Hematopoietic multipotent progenitor cell (in vitro differentiated cells): ENCODE data around the gene CACNG6. TPM values are rescaled to one million over a fixed set of nuclear protein-coding genes. Genes with fewer than 3 reads are reported as not detected.
"Not testable (repeated sequence)": the region's sequence is repeated elsewhere in the genome, so short reads cannot be mapped to it uniquely, and the experiment has no call there.

ENCODE experiments used
- DNase-seq, 3 donors: peaks; one replicate each; pipeline ENCODE4 v3.0.0-alpha.2; 2011 to 2015; ENCODE audit warnings: low read depth in 2 of 3, low spot score in 2 of 3
- total RNA-seq: library from RNA; depleted of rRNA; stranded (reverse); fragments of >200 nt; gene quantifications from one replicate; pipeline ENCODE4 v1.2.3, GENCODE V29; 2012

Gene CACNG6, protein sequence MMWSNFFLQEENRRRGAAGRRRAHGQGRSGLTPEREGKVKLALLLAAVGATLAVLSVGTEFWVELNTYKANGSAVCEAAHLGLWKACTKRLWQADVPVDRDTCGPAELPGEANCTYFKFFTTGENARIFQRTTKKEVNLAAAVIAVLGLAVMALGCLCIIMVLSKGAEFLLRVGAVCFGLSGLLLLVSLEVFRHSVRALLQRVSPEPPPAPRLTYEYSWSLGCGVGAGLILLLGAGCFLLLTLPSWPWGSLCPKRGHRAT
- total RNA-seq = 0.27 TPM

DNA sequence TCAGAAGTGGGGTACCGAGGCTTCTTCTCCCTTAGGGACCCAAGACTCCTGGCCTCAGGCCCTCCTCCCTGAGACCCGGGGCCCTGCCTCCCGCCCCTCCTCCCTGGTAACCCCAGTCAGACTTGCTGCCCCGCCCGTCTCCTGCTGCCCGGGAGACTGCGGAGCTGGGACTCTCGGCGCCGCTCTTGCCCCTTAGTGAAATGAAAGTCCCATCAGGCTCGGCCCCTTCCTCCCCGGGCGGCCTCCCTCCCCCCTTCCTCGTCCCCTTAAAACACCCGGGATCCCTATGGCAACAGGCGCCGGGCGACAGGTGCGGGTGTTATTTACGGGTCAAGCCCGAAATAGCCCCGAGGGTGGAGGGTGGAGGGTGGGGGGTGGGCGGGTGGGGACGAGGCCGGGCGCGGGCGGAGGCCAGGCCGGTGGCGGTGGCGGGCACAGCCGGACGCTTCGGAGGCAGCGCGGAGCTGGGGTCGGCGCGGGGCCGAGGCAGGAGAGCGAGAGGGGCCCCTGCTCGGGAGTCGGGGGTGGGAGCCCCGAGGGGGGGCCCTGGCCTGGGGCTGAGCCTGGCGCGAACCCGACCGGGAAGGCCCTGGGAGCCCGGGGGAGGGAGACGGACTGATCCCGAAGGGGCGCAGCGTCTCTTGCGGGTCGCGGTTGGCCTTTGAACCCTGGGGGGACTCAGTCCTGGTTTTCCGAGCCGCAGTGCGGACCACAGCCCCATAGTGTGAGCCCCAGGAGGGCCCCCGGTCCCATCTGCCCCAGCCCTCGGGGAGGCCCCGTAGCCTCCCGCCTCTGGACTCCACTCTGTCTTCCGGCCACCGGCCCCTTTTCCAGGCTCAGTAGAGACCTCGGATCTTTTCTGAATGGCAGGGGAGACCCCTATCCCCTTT lies at the start of gene CACNG6:
CACNG6 (plus strand) TSS at position 414 of the 890 bp plus-strand sequence. CDS start 1,241 bp downstream, outside the sequence.
- DNase-seq = peak in 1 of 3 donors; percentile 15

DNA sequence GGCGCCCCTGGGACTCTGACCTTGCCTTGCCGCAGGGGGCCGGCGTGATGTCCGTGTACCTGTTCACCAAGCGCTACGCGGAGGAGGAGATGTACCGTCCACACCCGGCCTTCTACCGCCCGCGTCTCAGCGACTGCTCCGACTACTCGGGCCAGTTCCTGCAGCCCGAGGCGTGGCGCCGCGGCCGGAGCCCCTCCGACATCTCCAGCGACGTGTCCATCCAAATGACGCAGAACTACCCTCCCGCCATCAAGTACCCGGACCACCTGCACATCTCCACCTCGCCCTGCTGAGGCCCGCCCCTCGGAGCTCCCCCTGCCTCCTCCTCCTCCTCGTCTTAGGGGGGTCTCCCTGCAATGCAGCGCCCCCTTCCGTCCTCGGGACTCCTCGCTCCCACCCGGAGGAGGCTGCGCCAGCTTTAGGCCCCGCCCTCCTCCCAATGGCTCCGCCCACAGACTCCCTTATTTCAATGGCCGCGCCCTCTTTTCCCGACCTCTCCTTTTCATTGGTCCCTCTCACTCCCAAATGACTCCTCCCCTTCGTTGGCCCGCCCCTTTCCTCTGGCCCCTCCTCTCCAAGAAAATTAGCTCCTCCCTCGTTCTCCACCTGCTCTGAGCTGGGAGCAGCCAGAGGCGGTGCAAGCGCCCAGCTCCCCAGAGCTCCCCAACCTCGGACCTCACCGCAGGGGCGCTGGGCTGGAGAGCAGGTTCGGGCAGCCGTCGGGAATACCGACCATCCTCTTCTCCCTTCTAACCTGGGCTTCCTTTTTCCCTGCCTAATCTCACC lies 49.2 kb upstream of the CACNG6 start:
- peak in 2 of 3 donors; percentile 27 to 40 for DNase-seq

DNA sequence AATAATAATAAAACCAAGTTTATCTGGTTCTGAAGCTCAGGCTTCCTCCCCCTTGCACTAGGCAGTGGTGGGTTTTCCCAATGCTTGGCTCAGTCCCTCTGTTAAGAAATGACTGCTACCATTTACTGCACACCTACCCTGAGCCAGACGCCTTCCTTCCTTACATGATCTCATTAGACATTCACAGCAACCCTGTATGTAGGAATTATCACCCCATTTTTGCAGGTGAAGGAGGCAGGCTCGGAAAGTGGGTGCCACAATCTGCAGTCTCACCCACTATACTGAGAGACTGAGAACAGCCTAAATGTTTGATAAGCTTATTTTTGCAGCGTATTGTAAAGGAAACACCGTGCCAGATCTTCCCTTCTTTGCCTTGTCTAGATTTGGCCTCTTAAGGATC lies 47.0 kb upstream of the CACNG6 start:
- DNase-seq = no peak

DNA sequence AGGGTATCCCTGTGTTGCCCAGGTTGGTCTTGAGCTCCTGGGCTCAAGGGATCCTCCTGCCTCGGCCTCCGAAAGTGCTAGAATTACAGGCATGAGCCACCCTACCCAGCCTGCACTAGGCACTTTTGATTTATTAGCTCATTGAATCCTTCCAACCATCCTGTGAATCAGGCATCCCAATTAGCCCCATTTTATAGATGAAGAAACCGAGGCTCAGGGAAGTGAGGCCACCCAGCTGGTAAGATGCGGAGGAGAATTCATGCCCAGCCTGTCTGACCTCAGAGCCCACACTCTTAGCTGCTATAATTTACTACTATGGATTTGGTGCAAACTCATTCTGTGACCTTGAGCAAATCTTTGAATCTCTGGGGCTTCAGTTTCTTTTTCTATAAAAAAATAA lies 46.5 kb upstream of the CACNG6 start:
- DNase-seq = no peak

DNA sequence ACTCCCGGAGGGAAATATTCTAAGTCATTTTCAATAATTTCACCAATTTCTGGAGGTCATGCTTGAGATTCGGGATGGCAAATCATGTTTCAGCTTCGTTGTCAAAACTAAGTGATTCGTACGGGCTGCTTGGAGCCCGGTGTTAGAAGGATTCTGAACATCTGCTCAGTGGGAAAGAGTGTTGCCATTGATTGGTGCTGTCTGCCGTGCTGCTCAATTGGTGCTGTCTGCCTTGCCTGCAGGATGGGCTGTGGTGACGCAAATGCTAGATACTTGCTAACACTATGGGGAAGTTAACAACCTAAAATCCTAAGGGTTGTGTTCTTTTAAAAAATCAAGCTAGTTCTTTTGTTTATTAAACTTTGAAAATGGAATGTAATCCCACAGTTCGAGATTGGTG lies 46.0 kb upstream of the CACNG6 start:
- peak in 1 of 3 donors; percentile 30 for DNase-seq

DNA sequence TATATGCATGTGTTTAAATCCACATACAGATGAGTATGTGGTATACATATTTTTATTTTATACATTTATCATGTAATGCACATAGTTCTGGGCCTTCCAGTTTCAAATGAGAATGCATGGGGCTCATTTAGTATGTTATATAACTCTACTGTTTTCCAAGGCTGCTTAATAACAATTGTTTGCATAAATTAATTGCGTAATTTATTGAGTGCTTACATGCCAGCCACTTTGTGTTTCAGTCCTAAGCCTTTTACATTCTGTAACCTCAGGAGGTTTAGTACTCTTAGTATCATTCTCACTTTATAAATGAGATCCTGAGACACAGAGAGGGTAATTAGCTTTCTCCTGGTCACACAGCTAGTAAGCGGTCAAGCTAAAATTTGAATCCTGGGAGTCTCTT lies 45.4 kb upstream of the CACNG6 start:
- no peak for DNase-seq

DNA sequence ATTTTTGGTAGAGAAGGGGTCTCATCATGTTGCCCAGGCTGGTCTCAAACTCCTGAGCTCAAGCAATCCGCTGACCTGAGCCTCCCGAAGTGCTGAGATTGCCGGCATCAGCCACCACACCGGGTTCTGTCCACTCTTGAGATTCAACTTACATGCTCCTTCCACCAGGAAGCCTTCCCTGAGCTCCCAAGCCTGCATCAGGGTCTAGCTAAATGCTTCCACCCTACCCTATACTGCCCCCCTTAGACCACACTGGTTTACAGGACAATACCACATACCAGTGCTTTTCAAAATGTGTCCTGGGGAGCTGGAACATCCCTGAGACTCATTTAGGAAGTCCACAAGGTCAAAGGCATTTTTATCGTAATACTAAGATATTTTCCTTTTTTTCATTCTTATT lies 43.8 kb upstream of the CACNG6 start:
- DNase-seq = no peak

DNA sequence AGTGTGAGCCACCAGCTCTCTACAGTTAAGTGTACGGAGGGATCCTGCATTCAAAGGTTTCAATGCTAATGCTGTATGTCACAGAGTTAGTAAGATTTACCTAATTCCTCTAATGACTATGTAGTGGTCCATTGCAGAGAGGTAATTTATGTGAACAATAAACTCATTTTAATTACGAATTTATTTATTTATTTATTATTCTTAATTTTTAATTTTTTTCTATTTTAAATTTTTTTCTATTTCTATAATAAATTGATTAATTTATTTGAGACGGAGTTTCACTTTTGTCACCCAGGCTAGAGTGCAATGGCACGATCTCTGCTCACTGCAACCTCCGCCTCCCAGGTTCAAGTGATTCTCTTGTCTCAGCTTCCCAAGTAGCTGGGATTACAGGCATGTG lies 42.8 kb upstream of the CACNG6 start:
- not testable (repeated sequence) for DNase-seq

DNA sequence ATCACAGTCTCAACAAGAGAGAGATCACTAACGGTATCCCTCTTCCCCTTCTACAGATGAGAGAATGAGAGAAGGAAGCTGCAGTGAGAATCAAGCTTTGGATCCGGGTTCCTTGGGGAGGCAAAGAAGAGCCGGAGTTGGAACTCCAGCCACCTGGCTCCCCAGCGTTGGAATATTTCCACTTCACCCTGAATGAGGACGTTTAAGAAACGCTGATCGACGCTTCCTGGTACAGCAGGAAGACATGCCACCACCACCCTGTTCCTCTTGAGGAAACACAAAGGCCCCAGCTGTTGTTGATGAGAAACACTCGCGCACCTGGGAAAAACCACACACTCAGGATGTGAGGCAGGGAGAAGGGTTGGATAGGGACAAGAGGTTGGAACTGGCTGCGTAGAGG lies 40.0 kb upstream of the CACNG6 start:
- DNase-seq = no peak

DNA sequence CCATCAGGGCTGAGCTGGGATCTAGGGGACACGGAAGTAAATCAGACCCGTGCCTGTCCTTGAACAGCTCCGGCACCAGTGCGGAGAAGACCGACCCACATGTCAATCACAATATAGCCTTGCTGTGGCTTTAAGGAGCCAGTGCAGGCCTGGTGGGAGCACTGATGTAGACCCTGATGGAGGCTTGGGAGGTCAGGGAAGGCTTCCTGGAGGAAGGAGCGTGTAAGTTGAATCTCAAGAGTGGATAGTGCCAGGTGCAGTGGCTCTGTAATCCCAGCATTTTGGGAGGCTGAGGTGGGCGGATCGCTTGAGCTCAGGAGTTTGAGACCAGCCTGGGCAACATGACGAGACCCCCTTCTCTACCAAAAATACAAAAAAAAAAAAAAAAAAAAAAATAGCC lies 39.5 kb upstream of the CACNG6 start:
- no peak for DNase-seq

DNA sequence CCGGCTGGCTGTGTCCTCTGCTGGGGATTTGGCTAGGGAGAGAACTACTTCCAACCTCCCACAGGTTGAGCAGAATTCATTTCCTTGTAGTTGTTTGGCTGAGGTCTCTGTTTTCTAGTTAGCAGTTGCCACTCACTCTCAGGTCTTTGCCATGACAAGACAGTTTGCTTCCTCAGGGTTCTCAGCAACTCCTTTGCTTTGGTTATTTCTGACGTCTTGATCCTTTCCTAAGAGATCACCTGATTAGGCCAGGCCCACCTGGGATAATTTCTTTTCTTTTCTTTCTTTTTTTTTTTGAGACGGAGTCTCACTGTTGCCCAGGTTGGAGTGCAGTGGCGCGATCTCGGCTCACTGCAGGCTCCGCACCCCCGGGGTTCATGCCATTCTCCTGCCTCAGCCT lies 38.1 kb upstream of the CACNG6 start:
- no peak for DNase-seq

DNA sequence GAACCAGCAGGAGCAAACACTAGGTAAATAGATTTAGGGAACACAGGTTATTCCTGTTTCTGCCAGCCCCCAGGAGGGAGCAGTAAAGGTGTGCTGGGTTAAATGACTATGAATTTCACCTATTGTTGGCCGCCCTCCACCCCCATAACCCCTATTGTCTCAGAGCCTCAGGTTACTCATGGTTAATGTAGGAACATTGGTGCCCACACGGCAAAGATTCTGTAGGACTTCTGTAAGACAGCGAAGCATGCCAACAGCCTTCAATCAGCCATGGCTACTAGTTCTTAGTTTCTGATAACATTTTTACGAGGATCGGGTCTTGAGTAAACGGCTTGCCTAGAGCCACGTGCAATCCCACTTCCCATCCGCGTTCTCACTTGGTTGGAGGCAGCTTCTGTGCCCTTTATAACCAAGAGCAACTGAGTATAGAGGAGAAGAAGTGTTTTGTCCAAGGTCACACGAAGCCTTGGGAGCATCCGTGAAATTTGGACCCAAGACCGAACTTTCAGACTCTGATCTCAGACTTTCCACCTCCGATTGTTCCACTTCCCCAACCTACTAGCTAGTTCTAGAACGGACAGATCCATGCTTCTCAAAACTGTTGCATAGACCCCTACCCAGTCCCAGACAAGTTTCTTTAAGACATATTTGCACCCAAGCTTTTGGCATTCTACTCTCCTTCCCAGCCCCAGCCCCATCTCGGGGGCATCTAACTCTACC lies 33.8 kb upstream of the CACNG6 start:
- no peak for DNase-seq

DNA sequence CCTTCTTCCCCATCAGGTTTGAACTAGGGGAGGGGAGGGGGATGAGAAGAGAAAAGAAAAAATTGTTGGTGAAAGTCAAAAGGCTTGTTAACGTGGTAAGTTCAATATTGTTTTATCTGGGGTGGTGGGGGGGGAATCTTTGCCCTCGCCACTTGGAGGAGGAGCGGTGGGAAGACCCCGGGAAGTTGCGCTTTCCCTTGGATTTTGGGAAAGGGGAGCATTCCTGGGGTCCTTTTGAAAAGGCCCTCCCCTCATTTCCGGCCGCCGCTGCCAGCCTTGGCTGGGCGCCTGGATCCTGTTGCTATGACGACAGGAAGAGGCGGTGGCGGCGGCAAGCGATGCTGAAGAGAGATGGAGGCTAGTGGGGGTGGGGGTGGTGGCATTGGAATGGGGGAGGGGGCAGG lies 33.3 kb upstream of the CACNG6 start:
- DNase-seq = no peak

DNA sequence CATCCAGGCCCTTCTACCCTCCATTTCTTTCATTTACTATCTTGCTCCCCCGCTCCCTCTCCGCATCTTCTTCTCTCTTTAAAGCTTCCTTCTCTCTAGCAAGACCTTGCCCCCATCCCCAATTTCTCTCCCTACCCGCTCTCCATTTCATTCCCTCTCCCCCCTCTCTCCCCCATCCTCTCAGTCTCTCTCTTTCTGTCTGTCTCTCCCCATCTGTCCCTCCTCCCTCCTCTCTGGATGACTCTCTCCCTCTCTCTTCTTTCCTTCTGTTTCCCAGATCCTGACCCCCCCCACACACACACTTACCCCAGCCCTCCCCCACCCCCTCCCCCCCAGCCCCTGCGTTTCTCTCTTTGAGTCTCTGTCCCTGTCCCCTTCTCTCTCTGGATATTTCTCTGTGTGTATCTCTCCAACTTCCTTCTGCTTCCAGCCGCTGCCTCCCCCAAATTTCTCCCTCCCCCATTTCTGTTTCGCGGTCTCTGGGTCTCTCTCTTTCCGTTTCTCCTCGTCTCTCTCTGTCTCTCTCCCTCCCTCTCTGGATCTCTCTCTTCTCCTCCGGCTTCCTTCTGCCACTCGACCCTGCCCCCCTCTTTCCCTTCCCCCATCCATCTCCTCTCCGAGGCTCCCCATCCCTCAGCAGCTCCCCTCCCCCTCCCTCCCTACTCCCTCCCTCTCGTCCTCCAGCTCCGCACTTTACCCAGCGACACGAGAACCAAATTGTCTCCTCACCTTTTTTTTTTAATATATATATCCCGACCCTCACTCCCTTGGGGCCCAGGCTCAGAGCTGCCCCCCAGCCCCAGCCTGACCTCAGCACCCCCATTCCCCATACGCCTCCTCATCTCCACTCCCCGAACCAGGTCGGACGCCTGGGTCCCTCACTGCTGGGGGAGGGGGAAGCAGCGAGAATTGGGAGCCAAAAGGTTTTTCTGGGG lies 32.3 kb upstream of the CACNG6 start:
- no peak for DNase-seq

DNA sequence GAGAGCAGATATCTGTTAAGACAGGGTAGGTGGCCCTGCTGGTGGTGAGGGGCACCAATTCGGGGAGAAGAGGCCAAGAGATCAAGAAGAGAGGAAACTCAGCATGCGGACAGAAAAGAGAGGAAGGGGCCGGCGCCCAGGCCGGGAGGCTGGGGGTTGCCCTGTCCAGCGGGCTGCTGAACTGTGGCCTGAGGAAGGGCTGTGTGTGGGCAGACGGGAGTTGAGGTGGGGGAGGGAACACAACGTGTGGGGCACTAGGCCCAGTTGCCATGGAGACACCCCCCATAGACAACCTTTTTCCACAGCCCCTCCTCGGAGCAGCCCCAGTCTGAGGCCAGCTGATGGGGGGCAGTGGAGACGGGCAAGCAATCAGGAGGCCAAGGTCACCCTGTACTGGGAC lies 31.2 kb upstream of the CACNG6 start:
- DNase-seq = no peak

DNA sequence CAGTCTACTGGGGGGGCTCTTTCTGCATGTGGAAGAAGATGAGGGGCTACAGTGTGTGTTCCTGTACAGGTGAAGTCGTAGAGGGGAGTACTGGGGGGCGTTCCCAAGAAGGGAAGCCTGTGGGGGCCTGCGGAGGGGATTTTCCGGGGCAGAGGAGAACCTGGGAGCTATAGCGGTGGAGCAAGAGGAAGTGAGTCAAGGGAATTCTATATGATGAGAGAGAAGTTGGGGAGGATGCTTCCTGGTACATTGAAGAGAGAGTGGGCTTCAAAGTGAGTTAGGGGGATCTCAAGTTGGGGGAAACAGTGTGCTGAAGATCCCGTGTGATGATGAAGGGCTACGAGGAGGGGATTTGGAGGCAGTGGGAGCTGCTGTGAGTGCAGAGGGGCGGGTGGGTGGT lies 30.6 kb upstream of the CACNG6 start:
- DNase-seq = no peak

DNA sequence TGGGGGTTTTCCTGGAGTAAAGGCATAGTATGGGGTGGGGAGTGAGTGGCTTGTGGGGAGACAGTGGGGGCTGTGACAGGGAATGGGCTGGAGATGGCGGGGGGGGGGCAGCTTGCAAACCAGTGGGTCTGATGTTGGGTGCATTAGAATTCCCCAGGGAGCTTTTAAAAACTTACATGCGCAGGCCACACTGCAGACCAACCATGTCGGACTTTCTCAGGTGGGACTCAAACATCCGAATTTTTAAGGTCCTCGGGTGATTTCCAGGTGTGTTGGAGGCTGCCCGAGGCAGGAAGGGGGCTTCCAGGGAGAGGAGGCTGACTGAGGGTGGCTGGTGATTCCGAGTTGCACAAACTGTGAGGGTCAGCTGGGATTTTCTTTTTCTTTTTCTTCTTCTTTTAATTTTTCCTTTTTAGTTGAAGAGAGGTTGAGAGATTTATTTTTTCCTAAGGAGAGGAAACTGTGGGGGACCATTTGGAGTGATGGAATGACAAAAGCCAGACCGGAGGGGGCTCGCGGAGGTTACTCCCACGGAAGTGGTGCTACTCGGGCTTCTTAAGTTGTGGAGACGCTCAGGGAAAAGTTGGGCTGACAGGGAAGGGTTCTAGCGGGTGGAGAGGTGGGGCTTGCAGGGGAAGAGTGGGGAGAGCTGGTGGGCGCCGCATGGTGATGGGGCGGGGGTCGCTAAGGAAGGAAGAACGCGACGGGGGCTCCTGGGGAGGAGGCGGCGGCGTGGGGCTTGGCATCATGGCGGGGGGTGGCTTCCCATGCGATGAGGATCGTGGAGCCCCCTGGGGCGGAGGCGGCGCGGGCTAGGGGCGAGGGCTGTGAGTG lies 29.7 kb upstream of the CACNG6 start:
- DNase-seq = no peak

DNA sequence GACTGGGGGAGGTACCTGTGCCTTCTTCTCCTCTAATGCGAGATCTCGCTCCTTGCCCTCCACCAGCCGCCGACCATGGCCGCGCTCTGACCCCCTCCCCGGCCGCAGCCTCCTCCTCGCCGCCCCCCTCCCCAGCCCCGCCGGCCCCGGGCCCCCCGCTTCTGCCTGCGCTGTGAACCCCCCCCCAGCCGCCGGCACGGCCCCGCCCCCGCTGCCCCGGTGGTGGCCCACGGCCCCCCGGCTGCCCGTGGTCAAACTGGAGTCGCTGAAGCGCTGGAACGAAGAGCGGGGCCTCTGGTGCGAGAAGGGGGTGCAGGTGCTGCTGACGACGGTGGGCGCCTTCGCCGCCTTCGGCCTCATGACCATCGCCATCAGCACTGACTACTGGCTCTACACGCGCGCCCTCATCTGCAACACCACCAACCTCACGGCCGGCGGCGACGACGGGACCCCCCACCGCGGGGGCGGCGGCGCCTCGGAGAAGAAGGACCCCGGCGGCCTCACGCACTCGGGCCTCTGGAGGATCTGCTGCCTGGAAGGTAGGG lies 28.5 kb upstream of the CACNG6 start, which contains the start of gene CACNG8:
CACNG8 (plus strand) TSS at position 51 of the 545 bp plus-strand sequence.
- DNase-seq = no peak
